Measurements from ENCODE around the gene BMF. TPM values are rescaled to one million over a fixed set of nuclear protein-coding genes. Genes with fewer than 3 reads are reported as not detected.

Gene BMF
- total RNA-seq, 2 donors from 2014 or later = 8.0 to 13.4 TPM

DNA sequence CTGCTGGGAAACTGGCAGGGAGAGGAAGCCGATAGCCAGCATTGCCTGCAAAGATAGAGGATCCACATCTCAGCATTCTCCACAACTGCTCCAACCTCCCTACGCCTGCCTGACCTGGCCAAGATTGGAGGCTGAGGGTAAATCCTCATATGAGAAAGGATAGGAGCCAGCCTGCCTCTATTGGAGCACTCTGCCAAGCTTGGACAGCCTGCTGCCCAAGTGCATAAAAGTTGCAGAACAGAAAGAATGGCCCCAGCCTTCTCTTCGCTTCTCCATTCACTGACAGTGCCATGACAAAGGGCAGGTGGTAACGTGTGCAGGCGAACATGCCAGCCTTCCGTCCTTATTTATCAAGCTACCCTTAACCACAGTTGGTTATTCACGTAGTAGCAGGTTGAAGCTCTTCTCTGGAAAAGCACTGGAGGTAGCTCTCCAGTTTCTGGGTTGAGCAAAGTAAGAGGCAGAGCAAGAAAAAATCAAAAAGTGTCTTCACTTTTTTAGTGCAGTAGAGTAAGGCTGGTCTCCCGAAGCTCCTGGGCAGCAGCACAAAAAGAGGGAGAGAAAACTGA is 4.3 kb downstream of the BMF start:
- no peaks in the 10 kb centered on the region for H3K9me3 ChIP-seq (ENCODE audit: control insufficient read depth, low read length, poor library complexity, severe bottlenecking)
- no peak for DNase-seq
- peaks cover 44% of the 10 kb centered on the region for H3K4me1 Mint-ChIP-seq
- H3K36me3 Mint-ChIP-seq (ENCODE audit: low read depth) = no peaks in the 10 kb centered on the region
- no peaks in the 10 kb centered on the region for H3K27me3 Mint-ChIP-seq
- peak overlapping the region; percentile 90 for H3K27ac Mint-ChIP-seq
- ATAC-seq = no peak
- peak overlapping the region; percentile 60 for H3K4me3 Mint-ChIP-seq

DNA sequence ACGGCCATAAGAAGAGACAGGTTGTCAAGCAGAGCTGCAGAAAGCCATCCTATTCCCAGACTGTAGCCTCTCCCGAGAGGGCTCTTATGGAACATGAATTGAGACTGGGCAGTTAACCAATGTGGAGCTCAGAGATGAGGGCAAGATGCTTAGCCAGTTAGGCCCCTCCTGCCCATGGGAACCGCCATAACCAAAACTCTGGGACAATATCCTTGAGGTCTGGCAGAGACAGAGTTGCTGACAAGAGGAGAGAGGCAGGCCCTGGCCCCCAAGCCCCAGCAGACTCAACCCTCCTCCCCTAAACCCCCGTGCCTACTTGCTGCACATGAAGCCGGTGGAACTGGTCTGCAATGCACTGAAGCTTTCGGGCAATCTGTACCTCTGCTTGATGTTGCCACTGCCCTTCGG is 4.8 kb downstream of the BMF start:
- Mint-ChIP-seq H3K36me3 (ENCODE audit: low read depth) (no peaks in the 10 kb centered on the region), H3K27me3 (no peaks in the 10 kb centered on the region), H3K4me3 (no peak overlapping the region), H3K27ac (no peak overlapping the region), H3K4me1 (peaks cover 42% of the 10 kb centered on the region)
- H3K9me3 ChIP-seq (ENCODE audit: control insufficient read depth, low read length, poor library complexity, severe bottlenecking) = no peaks in the 10 kb centered on the region
- no peak for DNase-seq
- ATAC-seq = no peak

GRCh38 chr15:40102897-40103858 is 5.5 kb downstream of the BMF start:
- Mint-ChIP-seq H3K4me1 (peaks cover 45% of the 10 kb centered on the region), H3K27ac (no peak overlapping the region), H3K27me3 (no peaks in the 10 kb centered on the region), H3K4me3 (no peak overlapping the region), H3K36me3 (ENCODE audit: low read depth) (no peaks in the 10 kb centered on the region)
- DNase-seq (no peak), ATAC-seq (no peak)
- H3K9me3 ChIP-seq (ENCODE audit: control insufficient read depth, low read length, poor library complexity, severe bottlenecking) = no peaks in the 10 kb centered on the region

DNA sequence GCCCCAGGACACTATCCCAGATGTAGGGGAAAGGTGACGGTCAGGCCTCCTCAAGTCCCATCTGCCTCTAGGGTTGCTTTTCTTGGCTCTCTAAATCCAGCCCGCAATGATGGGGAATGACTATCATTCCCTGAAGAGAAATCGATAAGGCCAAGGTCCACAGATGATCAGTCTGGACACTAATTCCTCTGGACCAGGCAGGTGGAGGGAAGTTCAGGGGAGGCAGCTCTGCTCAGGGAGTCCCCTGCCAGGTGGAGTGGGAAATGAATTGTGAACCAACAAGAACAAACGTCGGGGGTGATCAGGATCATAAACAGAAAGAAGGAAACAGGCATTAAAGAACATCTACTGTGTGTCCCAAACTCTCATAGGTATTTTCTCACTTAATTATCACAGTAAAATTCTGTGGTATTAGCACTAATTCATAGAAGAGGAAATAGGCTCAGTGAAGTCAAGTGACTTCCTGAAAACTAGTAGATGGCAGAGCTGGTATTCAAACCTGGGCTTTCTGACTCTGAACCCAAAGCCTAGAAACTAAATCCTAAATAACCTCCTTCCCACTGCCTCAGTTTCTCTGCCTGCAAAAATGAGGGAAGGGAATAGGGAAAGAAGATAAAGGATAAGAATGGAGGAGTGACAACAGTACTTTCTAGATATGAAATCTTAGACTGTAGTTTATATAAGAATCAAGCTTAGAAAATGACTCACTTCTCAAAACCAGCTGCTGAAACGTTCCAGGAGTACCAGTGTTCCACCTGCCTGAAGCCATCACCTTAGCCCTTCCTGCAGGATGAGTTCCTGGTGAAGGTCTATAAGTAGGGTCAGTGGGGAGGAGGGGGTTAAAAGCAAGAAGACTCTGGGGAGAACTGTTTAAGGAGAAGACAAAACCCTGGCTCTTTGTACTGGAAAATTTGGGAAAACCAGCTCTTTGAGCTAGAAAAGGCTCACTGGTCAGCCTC is 7.5 kb downstream of the BMF start:
- H3K4me1 Mint-ChIP-seq = peaks cover 35% of the 10 kb centered on the region
- peak overlapping the region; percentile 27 for H3K27ac Mint-ChIP-seq
- ATAC-seq (no peak), DNase-seq (no peak)
- H3K4me3 Mint-ChIP-seq = peak overlapping the region; percentile 50
- no peaks in the 10 kb centered on the region for H3K36me3 Mint-ChIP-seq (ENCODE audit: low read depth)
- no peaks in the 10 kb centered on the region for H3K27me3 Mint-ChIP-seq
- H3K9me3 ChIP-seq (ENCODE audit: control insufficient read depth, low read length, poor library complexity, severe bottlenecking) = no peaks in the 10 kb centered on the region

DNA sequence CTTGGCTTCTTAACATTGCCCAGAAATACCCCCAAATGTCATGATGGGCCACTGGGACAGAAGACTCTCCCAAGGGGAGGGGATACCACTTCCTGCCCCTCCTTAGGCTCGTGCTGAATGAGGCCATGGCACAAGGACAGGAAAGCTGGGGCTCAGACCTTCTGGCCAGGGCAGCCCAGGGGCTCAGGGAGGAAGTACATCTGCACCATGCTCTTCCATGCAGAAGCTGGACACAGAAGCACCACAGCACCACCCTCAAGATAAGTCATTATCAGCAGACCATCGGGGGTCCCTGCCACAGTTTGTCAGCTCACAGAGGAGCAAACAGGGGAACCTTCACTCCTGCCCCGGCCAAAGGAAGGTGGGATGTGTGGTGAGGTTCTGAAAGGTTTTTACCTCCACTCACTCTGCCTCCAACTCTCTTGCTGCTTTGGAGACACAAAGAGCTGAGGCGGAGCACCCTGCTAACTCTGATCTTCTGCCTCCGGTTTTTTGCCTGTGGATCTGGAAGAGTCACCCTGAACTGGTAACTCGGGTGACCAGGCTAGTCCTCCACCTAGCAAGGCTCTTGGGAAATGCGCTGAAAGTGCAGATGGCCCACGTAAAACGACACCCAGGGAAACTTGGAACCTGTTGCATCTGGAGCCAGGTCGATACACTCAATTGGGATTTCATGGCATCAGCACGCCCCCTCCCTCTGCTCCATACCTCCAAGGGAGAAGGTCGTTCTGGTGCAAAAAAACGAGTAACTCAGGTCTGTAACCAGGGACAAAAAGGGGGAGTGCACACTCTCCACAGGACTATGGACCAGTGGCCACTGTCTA is 8.3 kb downstream of the BMF start:
- no peak for DNase-seq
- H3K27ac Mint-ChIP-seq = peak overlapping the region; percentile 27
- H3K9me3 ChIP-seq (ENCODE audit: control insufficient read depth, low read length, poor library complexity, severe bottlenecking) = no peaks in the 10 kb centered on the region
- ATAC-seq = no peak
- peaks cover 31% of the 10 kb centered on the region for H3K4me1 Mint-ChIP-seq
- no peaks in the 10 kb centered on the region for H3K36me3 Mint-ChIP-seq (ENCODE audit: low read depth)
- H3K4me3 Mint-ChIP-seq = no peak overlapping the region
- no peaks in the 10 kb centered on the region for H3K27me3 Mint-ChIP-seq

DNA sequence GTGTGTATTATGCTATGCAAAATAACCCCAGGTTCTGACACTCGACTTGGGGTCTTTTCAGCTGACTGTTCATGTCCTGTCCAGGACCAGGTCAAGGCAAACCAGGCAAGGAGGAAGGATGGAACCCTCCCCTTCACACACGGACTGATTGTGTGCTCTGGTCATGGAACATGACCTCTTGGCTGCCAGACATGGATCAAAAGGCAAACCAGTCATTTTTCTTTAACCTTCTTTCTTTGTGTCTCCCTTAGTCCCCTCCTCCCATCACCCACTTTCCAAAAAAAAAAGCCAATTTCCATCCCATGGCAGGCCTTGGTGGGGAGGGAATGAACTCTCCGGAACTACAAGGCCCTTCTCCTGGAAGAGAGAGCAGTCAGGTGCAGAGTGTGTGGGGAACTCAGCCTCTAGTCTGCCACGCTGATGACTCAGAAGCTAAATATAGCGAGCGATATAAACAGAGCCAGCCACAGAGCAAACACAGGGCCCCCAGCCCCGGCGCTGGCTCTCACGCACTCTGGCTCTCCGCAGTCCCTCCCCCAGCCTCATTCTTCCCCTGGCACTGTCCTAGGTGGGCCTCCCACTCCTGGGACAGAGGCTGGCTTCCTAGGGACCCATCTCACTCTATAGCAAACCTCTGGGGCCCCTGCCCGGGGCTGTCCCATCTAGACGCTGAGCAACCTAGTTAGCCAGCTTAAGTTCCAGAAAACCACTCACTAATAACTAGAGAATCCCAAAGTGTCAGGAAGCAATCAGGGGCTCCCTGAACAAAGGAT is 10.0 kb downstream of the BMF start:
- no peaks in the 10 kb centered on the region for H3K9me3 ChIP-seq (ENCODE audit: control insufficient read depth, low read length, poor library complexity, severe bottlenecking)
- peaks cover 24% of the 10 kb centered on the region for H3K4me1 Mint-ChIP-seq
- H3K27me3 Mint-ChIP-seq = no peaks in the 10 kb centered on the region
- no peaks in the 10 kb centered on the region for H3K36me3 Mint-ChIP-seq (ENCODE audit: low read depth)
- peak overlapping the region; percentile 89 for H3K27ac Mint-ChIP-seq
- peak; percentile 91 for ATAC-seq
- peak overlapping the region; percentile 64 for H3K4me3 Mint-ChIP-seq
- DNase-seq = no peak

GRCh38 chr15:40097968-40098476 is 10.7 kb downstream of the BMF start:
- no peaks in the 10 kb centered on the region for H3K27me3 Mint-ChIP-seq
- ATAC-seq (peak; percentile 22), DNase-seq (no peak)
- H3K9me3 ChIP-seq (ENCODE audit: control insufficient read depth, low read length, poor library complexity, severe bottlenecking) = no peaks in the 10 kb centered on the region
- H3K4me1 Mint-ChIP-seq = peaks cover 24% of the 10 kb centered on the region
- H3K4me3 Mint-ChIP-seq = no peak overlapping the region
- no peak overlapping the region for H3K27ac Mint-ChIP-seq
- H3K36me3 Mint-ChIP-seq (ENCODE audit: low read depth) = no peaks in the 10 kb centered on the region

GRCh38 chr15:40097096-40097967 is 11.3 kb downstream of the BMF start:
- Mint-ChIP-seq H3K27ac (peak overlapping the region; percentile 57), H3K4me1 (peaks cover 26% of the 10 kb centered on the region)

DNA sequence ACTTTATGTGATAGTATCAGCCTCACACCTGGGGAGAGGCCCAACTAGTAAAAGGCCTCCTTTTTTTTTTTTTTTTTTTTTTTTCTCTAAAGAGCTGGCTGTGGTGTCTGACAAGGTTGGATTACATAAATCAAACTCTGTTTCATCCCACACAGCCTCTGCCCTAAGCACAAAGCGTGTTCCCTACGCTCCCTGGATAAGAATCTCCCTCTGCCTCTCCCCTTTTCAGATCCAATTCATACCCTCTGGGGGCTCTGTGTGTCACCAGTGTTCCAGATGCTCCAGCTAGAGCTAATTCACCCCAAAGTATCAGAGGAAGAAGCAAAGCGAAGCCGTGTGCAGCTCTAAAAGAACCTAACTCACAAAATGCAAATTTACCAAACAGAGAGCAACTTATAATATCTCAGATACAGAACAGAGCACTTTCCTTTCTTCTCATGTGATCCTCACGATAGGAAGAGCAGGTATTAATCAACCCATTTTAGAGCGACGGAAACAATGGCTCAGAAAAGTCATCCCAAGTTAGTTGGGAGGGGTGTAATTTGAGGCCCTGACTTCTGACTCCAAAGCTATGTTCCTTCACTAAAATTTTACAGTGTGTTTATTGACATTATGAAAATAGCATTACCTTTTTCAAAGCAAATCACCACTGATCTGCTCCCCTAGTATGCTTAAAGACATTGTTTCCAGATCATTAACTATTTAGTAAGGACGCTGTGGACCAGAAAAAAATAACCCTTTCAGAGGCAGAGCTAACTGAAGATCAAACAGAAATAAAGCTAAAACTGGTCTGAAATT is 12.4 kb downstream of the BMF start:
- no peaks in the 10 kb centered on the region for H3K9me3 ChIP-seq (ENCODE audit: control insufficient read depth, low read length, poor library complexity, severe bottlenecking)
- Mint-ChIP-seq H3K27me3 (no peaks in the 10 kb centered on the region), H3K4me3 (peak overlapping the region; percentile 8), H3K27ac (peak overlapping the region; percentile 57), H3K36me3 (ENCODE audit: low read depth) (no peaks in the 10 kb centered on the region), H3K4me1 (peaks cover 22% of the 10 kb centered on the region)
- ATAC-seq = no peak
- no peak for DNase-seq

More at GRCh38 chr15:40097096-40097967, 11.3 kb downstream of the BMF start:
- Mint-ChIP-seq H3K36me3 (ENCODE audit: low read depth) (no peaks in the 10 kb centered on the region), H3K27me3 (no peaks in the 10 kb centered on the region), H3K4me3 (no peak overlapping the region)
- DNase-seq = no peak
- H3K9me3 ChIP-seq (ENCODE audit: control insufficient read depth, low read length, poor library complexity, severe bottlenecking) = no peaks in the 10 kb centered on the region
- ATAC-seq = no peak

DNA sequence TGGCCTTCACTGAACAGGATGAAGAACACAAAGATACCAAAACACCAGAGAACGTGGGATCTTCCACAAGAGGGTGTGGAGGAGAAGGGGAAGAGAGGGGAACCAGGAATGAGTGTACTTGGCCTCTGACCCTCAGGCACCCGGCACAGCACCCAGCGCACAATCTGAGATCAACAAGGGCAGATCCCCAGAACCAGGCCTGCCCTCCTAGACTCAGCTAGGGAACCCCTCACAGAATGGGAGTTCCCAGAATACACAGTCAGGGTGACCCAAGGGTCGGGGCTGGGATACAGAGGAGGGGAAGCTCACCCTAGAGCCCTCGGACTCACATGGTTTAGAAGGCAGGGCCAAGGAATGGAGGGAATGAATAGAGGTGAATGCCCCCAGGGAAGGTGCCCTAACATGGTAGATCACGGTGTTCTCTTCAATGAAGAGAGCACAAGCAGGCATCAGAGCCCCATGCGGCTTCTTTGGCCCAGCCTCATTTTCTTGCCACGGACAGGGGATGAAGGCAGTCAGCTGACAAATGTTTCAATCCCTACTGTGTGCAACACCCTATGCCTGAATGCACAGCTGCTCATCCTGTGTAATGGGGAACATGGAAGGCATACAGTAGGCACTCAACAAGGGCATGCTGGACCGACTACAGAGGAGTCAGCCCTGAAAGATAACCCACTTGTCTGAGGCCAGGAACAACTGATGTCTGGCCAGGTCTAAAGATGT is 13.1 kb downstream of the BMF start:
- Mint-ChIP-seq H3K36me3 (ENCODE audit: low read depth) (no peaks in the 10 kb centered on the region), H3K27me3 (no peaks in the 10 kb centered on the region), H3K4me1 (peaks cover 17% of the 10 kb centered on the region), H3K4me3 (no peak overlapping the region), H3K27ac (no peak overlapping the region)
- ATAC-seq (no peak), DNase-seq (no peak)
- H3K9me3 ChIP-seq (ENCODE audit: control insufficient read depth, low read length, poor library complexity, severe bottlenecking) = no peaks in the 10 kb centered on the region
